Left ventricle myocardium inferior (tissue), 1 donor: ENCODE measurements around the gene CHD3. TPM values are rescaled to one million over a fixed set of nuclear protein-coding genes. Genes with fewer than 3 reads are reported as not detected.

Experiments used
- DNase-seq: peaks from one replicate; pipeline ENCODE4 v3.0.0-alpha.2; 2020
- H3K27ac ChIP-seq: fragments of 200-600 bp; replicated peaks from 2 replicates; pipeline ENCODE4 v1.8.0; 2021
- H3K27me3 ChIP-seq: fragments of 200-600 bp; 2 replicates; pipeline ENCODE4 v1.8.0; 2021; ENCODE audit warnings: low read depth
- H3K36me3 ChIP-seq: fragments of 200-600 bp; 2 replicates; pipeline ENCODE4 v1.8.0; 2021
- H3K4me1 ChIP-seq: fragments of 200-600 bp; 2 replicates; pipeline ENCODE4 v1.8.0; 2021
- H3K4me3 ChIP-seq: fragments of 200-600 bp; 2 replicates; pipeline ENCODE4 v1.8.0; 2021; ENCODE audit warnings: mild to moderate bottlenecking, moderate library complexity
- H3K9me3 ChIP-seq: fragments of 200-600 bp; replicated peaks from 2 replicates; pipeline ENCODE4 v1.8.0; 2021
- CTCF ChIP-seq: fragments of 200-600 bp; IDR thresholded peaks from 2 replicates; pipeline ENCODE4 v1.8.0; 2021; ENCODE audit warnings: antibody characterized with exemption, mild to moderate bottlenecking, borderline replicate concordance
- intact Hi-C: fragments of 100-400 bp; cut with micrococcal nuclease; formaldehyde crosslinking; loops from one replicate; pipeline ENCODE4 v1.11.0; 2022
- total RNA-seq: library from RNA; stranded (reverse); fragmentation: NEBNext Ultra II Directional; extraction: Animal tissue kit (Norgen Biotek cat#: 25700); gene quantifications from one replicate; pipeline ENCODE4 v1.2.1, GENCODE V29; 2021
- donor health status: DM: no; HTN: yes; CAD: no; lungs with severe emphysema.

The CHD3 gene
- total RNA-seq, 1 donor from 2014 or later: 15.6 TPM

- no peak for TF ChIP-seq CTCF
- no peak overlapping the region for H3K27ac ChIP-seq
- intact Hi-C loops: no loop called here
- no peak for DNase-seq
- H3K27me3 ChIP-seq: no peaks in the 10 kb centered on the region
- H3K4me3 ChIP-seq: no peak overlapping the region
- H3K36me3 ChIP-seq: peaks cover 69% of the 10 kb centered on the region
- H3K9me3 ChIP-seq: no peaks in the 10 kb centered on the region
- H3K4me1 ChIP-seq: peaks cover 50% of the 10 kb centered on the region
Measured at GRCh38 chr17:7848131-7848579, 40.4 kb upstream of the CHD3 start.

GRCh38 chr17:7848739-7849129 is 39.9 kb upstream of the CHD3 start:
- intact Hi-C loops: no loop called here
- Histone ChIP-seq H3K36me3 (peaks cover 75% of the 10 kb centered on the region), H3K27ac (no peak overlapping the region), H3K9me3 (no peaks in the 10 kb centered on the region), H3K4me1 (peaks cover 49% of the 10 kb centered on the region), H3K27me3 (no peaks in the 10 kb centered on the region), H3K4me3 (no peak overlapping the region)
- no peak for TF ChIP-seq CTCF
- no peak for DNase-seq

GRCh38 chr17:7849130-7849750 is 39.3 kb upstream of the CHD3 start:
- Histone ChIP-seq H3K4me3 (no peak overlapping the region), H3K27ac (no peak overlapping the region), H3K4me1 (peaks cover 46% of the 10 kb centered on the region), H3K9me3 (no peaks in the 10 kb centered on the region), H3K27me3 (no peaks in the 10 kb centered on the region), H3K36me3 (peaks cover 76% of the 10 kb centered on the region)
- DNase-seq: no peak
- intact Hi-C loops: no loop called here
- TF ChIP-seq CTCF: no peak

- no peak for DNase-seq
Measured at GRCh38 chr17:7849751-7850504, 38.7 kb upstream of the CHD3 start.

More at GRCh38 chr17:7849751-7850504, 38.7 kb upstream of the CHD3 start:
- intact Hi-C loops: no loop called here
- no peak overlapping the region for H3K27ac ChIP-seq
- H3K27me3 ChIP-seq: no peaks in the 10 kb centered on the region
- H3K4me1 ChIP-seq: peaks cover 44% of the 10 kb centered on the region
- no peaks in the 10 kb centered on the region for H3K9me3 ChIP-seq
- H3K36me3 ChIP-seq: peaks cover 76% of the 10 kb centered on the region
- no peak for TF ChIP-seq CTCF
- no peak overlapping the region for H3K4me3 ChIP-seq
